Activated naive CD8-positive, alpha-beta T cell treated with anti-CD3 and anti-CD28 coated beads, Interleukin-2, amount 50 U/mL, for 16 hours (primary cell): Measurements from ENCODE around the gene CLSTN1.

Experiments
- DNase-seq: peaks from one replicate; pipeline ENCODE4 v3.0.0-alpha.2; 2020; ENCODE audit warnings: low read depth, low spot score

The CLSTN1 gene

DNA sequence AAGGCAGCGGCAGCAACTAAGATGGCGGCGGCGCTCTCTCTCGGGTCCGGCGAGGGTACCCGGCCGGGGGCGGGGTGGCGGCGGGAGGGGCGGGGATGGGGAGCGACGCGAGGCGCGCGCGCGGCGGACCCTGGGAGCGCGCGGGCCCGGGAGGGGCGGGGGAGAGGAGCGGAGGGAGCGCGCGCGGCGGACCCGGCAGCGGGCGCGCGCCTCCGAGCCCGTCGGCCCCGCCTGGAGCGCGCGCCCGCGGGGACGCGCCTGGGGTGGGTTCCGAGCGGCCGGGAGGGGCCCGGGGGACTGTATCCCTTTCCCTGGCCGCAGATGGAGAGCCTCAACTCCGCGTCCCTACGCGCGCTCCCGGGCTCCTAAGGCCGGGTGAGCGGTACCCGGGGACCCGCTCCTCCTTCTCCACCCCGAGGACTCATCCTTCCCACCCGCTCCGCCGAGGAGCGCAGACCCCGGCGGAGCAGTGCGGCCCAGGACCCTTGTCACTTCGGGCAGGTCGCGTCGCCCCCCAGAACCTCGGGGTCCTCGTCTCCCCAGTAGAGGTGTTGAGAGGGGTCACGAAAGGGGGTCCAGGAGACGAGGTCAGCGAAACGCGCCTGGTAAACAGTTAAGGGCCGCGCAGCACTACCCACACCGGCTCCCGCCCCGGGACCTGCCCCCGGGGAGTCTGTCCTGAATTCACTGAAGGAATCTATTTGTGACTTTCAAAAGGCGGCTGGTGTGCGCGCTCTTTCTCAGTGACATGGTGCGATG, at the start of gene CLSTN1:
TSS of gene CLSTN1 (minus strand) at position 23 of the 759 bp plus-strand sequence. CDS start 232 bp downstream, outside the sequence.
- peak; percentile 70 for DNase-seq

DNA sequence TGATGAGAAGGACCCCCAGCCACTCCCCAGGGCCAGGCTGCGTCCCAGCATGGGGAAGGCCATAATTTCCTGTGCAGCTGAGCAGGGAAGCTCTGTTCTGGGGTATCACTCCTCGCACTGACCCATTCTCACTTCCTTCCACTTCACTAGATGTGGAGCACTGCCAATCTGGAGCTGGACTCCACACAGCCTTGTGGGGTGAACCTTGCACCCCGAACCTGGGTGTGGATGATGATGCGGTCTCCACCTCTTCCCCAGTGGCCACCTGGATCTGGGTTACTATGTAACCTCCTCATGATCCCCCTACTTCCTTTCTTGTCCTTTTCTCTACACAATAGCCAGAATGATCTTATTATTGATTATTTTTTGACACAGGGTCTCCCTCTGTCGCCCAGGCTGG, 49.6 kb upstream of the CLSTN1 start:
- DNase-seq, result no peak

- DNase-seq, result no peak
Observed at GRCh38 chr1:9872430-9873165, 48.8 kb upstream of the CLSTN1 start.

DNA sequence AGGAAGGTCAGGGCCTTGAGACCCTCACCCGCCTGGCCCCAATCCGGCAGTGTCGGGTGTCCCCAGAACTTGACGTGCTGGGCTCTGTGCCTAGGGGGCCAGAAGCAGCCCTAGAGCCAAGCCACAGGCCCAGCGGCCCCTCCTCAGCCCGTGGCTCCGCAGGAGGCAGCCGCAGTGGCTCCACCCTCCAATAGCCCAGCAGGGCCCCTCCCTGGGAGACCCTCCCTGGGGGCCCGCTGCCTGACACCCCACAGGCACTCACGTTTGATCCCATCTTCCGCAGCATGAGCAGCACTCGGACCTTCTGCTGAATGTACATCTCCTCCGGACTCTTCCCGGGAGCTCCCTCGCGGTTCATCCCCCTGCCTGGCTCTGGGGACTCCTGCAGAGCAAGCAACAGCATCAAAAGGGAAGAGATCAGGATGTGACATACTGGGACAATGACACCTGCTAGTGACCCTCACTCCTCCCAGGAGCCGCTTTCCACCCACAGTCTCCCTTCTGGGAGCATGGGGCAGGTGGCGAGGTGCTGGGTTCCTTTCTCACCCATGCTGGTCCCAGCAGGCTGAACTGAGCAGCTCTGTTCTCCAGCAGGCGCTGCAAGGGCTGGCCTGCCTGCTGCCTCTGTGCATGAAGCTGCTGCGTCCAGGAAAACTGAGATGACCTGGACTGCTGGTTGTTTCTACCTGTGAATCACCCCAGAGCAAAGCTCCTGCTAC, 48.1 kb upstream of the CLSTN1 start:
- no peak for DNase-seq

DNA sequence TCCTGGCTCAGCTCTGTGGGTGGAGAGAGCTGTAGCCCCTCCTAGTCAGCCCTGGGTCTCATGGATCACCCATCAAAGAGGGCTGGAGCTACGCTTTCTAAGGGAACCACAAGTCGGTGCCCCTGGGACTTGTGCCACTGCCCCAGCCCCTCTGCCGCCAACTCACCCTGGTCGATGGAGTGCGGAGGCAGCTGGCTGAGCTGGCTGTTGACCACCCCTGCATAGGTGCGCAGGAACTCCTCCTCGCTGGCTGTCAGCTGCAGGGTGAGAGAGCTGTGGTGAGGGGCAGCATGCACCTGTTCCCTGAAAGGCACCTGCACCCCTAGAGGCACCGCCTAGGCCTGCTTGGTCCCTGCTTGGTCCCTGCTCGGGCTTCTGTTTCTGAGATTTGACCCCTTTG, 47.3 kb upstream of the CLSTN1 start:
- no peak for DNase-seq

GRCh38 chr1:9870572-9870971, 46.8 kb upstream of the CLSTN1 start:
- DNase-seq, result no peak

- no peak for DNase-seq
Observed at GRCh38 chr1:9869831-9870251, 46.1 kb upstream of the CLSTN1 start.

DNA sequence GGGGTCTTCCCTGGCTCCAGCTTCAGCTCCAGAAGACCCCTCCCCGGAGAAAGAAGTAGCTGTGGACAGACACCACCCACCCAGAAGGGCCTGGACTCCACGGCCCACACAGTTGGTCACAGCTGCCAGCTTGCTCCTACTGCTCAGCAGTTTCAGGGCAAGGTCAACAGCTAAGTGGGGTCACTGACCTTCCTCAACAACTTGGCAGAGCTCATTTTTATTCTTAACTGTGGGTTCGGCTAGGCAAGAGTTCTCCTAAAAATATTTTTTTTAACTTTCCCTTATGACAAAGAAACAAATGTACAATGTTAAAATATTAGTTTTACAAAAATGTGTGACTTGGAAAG, 44.5 kb upstream of the CLSTN1 start:
- no peak for DNase-seq

DNA sequence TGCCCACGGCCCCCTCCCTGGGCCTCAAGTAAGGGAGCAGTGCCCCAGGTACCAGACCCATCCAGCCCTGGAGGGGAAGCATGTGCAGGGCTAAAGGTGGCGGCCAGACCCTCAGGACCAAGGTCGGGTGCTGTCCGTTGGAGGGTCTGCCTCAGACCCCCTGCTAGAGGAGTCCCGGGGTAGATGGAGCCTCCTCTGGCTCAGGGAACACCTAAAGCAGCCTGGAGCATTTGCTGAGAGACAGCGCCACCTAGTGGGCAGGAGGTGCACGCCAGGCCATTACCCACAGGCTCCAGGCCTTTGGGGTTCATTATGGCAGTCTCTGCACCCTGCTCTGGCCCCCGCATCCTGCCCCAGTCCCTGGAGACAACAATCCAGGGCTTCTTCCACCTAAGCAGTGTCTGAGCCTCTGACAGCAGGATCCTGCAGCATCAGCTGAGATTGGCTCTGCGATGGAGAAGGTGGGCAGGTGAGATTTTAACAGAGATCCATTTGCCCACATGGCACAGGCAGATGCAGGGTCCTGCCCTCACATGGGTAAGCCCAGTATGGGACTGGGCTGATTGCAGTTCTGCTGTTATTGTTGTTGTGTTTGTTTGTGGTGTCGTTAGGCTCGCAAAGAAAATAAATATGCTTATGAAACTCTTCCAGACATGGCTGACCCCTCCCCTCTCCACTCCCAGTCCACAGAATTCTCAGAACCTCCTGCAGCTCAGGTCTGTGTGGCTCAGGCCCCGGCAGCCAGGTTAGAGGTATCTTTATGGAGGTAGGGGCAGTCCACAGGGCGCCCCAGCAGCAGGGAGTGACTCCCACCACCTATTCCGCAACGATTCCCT, 43.9 kb upstream of the CLSTN1 start:
- peak; percentile 73 for DNase-seq

DNA sequence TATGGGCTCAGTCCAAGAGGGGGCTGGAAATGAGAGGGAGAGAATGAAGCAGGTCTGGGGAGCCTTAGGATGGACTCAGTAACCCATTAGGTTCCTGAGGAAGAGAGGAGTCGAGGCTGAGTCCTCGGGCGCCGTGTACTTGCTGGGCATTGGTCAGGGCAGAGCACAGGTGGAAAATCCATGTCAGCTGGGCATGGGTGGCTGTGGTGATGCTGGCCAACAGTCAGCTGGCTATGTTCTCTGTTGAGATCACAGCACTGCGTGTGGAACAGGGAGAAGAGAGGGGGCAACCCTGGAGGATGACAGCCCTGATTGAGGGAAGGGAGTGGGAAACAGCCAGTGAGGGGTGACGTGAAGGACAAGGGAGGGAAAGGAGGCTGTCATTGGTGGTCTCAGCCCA, 43.1 kb upstream of the CLSTN1 start:
- no peak for DNase-seq

DNA sequence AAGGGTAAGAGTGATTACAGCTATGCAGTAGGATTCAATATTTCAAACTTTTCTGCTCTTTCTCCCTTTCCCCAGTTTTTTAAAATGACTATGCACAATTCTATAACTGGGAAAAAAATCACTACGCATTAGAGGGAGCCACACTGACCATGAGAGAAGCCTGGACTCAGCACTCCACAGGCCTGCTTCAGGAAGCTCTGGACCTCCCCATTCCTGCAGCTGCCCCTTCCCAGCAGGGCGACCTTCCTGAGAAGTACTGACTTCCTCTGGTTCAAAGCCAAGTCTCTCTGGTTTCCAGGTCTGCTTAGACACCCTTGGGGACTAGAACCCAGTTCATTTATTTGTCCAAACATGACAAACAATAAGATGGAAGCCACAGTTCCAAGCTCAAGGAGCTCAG, 42.0 kb upstream of the CLSTN1 start:
- DNase-seq, result no peak

DNA sequence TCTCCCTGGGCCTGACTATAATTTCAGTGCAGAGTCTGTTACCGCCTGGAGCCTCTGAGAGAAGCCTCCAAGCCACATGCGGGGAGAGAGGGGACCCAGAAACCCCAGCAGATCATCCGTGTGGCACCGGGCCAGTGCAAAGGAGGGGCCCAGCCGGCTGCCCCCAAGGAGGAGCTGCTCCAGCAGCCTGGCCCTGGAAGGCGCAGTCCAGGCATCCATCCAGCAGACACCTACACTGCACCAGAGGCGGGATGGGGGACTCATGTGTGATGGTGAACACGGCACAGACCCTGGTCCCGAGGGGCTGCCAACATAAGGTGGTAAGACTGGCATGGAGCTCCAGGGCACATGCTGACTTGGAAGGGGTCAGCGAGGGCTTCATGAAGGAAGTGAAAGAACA, 39.6 kb upstream of the CLSTN1 start:
- DNase-seq, result no peak

- no peak for DNase-seq
Observed at GRCh38 chr1:9861360-9861759, 37.6 kb upstream of the CLSTN1 start.

DNA sequence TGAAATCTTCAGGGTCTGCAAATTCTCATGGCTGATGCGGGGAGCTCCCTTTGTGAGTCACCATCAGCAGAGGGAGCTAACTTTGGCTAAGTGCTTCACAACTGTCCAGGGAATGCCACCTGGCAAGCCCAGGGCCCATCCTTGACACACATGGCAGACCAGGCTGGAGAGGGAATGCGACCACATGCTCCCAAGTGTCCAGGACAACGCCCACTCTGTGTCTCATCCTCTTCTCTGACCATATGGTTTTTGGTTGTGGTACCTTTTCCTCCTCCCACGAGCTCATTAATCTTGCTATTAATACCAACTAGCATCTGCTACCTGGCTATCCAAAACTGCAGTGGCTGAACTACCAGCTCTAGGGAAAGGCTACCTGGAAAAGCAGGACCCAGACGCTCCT, 37.1 kb upstream of the CLSTN1 start:
- DNase-seq, result no peak

GRCh38 chr1:9859281-9860014, 35.7 kb upstream of the CLSTN1 start:
- no peak for DNase-seq

- DNase-seq, result no peak
Observed at GRCh38 chr1:9858293-9859035, 34.7 kb upstream of the CLSTN1 start.

GRCh38 chr1:9855186-9855585, 31.4 kb upstream of the CLSTN1 start:
- DNase-seq, result no peak

GRCh38 chr1:9853249-9853595, 29.5 kb upstream of the CLSTN1 start:
- DNase-seq, result no peak

GRCh38 chr1:9852410-9853248, 28.9 kb upstream of the CLSTN1 start:
- no peak for DNase-seq

DNA sequence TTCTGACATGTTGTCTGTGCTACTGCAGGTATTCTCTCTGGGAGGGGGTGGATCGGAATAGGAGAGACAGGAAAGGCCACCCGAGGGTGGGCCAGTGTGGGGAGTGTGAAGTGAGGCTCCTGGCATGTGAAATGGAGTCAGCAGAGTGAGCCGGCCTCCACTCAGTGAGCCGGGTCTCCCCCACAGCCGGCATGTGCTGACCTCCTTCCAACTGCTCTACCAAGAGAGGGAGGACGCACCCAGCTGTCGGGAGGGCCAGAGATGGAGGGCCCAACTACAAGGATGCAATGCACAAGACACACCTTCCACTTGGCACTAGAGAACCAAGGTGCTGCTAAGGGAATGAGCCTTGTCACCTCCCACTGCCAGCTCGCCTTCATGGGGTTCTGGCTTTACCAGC, 28.2 kb upstream of the CLSTN1 start:
- no peak for DNase-seq
